Diencephalon (tissue), 1 donor: ENCODE results near the gene DZANK1. TPM values are rescaled to one million over a fixed set of nuclear protein-coding genes. Genes with fewer than 3 reads are reported as not detected.

Experiments used
- small RNA-seq: library from RNA; depleted of rRNA; stranded (forward); fragments of <200 nt; gene quantifications from one replicate; pipeline ENCODE3, GENCODE V24; 2014
- total RNA-seq: library from RNA; depleted of rRNA; stranded (reverse); fragments of >200 nt; gene quantifications from one replicate; pipeline ENCODE4 v1.2.3, GENCODE V29; 2014

DZANK1 gene
- 6.0 TPM for total RNA-seq

DNA sequence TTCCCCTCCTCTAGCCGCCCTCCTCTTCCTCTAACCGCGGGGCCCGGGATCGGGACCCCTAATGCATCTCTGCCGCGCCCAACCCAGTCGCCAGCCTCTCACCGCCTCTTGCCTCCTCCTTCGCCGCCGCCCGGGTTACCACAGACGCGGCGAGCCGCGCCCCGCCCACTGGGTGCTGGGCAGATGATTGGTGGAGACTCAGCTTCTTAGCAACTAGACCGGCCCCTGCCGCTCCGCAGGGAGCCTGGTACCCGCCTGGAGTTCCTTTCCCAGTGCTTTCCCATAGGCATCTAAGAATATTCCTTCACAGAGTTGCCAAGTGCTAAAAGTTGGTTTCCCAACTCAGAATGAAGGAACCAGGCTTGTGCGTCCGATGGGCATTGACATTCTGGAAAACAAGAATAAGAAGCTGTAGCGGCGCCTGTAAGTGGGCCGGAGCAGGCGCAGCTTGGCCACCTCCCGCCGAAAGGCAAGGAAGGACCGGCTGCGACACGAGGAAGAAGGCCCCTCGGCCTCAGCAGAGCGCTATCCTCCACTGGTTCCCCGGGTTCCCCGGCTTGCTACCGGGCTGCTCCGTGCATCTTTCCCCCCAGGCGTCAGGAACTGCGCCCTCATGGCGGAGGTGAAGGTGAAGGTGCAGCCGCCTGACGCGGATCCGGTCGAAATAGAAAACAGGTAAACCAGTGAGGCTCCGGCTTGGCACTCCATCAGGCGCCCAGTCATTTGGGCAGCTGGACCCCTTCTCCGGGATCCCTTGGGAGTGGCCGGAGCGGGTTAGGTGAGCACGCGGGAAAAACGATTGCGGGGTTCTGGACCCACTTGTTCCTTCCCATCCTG, at the start of gene DZANK1, which contains the start of gene POLR3F:
Gene DZANK1 (minus strand): TSS at position 137 of the 837 bp plus-strand sequence. CDS start 1,672 bp downstream, outside the sequence.
Gene POLR3F (plus strand): TSS at position 497 of the 837 bp plus-strand sequence. CDS start 117 bp downstream, at position 614.

DNA sequence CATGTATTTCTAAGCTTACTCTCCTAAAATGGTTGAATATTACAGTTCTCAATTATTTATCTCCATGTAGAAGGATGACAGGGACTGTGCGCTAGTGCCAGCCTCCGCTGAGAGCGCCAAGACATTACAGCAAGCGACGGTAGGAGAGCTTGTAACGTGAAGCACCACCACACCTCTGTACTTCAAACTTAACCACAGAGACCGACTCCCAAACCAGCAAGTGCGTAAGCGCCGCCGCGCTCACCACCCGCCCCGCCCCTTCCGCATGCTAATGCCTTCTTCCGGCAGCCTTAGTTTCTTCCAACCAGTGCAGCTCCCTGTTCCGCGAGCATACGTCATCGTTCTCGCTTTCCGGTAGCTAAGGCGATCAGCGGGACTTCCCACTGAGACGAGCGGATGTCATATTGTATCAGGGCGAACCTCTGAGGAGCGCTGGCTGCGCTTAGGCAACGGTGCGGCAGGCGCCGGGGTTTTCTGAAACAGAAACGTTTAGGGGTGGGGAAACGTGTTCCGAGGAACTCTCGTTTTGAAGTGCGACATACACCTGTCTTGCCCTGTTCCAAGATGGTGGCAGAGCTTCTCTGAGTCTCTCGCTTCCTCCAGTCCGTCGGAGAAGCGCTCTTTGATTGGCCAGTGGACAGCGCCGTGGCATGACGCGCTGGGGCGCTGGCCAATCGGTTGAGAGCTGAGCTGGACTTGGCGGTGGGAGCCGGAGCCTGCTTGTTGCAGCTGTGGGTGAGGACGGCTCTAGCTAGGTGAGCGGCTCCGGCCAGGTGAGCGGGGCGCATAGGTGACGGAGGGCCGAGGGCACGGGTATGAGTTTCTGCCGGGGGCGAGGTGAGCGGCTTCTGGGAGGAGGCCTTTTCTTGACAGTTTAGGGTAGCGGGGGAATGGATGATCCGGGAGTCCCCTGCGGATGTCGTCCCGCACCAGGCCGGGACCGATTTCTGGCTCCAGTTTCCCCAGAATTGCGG, 40.7 kb upstream of the DZANK1 start, which contains the start of gene SEC23B:
Gene SEC23B (plus strand): TSS at position 723 of the 974 bp plus-strand sequence. CDS start 2,896 bp downstream, outside the sequence.

DNA sequence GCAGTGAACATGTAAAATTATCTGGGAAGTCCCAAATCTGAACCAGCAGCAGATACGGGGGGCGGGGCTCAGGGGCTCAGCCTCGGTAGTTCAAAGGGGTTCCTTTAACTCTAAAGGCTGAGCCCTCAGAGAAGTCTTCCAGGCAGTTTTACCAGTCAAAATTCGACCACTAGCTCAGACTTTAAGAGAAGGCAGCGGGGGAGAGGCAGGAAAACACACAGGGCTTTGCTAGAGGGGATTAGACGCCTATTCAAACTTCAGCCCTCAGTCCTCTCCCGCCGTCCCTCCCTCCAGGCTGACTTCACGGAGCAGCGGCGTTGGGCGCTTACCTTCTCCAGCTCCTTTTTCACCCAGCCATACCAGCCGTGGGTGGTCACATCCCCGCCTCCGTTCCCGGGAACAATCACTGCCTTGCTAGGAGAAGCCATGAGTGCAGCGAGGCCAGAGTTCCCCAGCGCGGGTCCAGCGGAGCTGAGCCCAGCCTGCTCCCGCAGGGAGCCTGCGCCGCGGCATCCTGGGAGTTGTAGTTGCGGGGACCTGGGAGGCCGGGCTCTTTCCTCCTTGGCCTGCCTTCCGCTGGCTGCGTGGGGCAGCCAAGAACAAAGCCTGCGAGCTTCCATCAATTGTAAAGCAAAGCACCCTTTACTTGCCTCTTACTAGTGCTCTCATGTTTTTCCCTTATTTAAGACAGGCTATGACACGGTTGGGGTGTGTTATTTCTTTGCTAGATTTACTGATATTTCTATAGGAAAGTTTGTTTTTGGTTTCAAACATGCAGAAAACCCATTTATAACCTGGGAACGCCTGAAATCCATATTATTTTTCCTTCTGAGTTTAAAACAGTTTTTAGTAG, 30.1 kb upstream of the DZANK1 start, which contains the start of gene RBBP9:
Gene RBBP9 (minus strand): TSS at position 486 of the 853 bp plus-strand sequence. CDS start 58 bp downstream, at position 428.

Small RNA genes lying within 50 kb of the gene (small RNA-seq; reads per million reads assigned to genes)
- not detected for gene MIR3192
- not detected for gene RNA5SP476

Other genes starting within 250 kb of the DZANK1 start
- gene ZNF133, start 178.5 kb downstream of the DZANK1 start, total RNA-seq = 17.5 TPM
- gene POLR3F, start 360 bp upstream of the DZANK1 start, total RNA-seq = 31.8 TPM
- 27.2 TPM for gene RBBP9, start 30.2 kb upstream of the DZANK1 start, total RNA-seq
- gene SEC23B, start 40.9 kb upstream of the DZANK1 start, total RNA-seq = 63.2 TPM
- 73.8 TPM for gene SMIM26, start 100.4 kb upstream of the DZANK1 start, total RNA-seq
- gene DTD1, start 121.0 kb upstream of the DZANK1 start, total RNA-seq = 79.4 TPM